ENCODE measurements around the gene RAB3D.

- TF ChIP-seq CTCF (conservative IDR thresholded peaks at IDR 0.05 in 1 of 2, IDR thresholded peaks at IDR 0.05 in 1 of 2; ENCODE audit: low read depth in 1 of 2, low read length in 2 of 2) (no peak), EZH2 (IDR thresholded peaks at IDR 0.05; ENCODE audit: low read length, missing control alignments) (no peak)
These were observed 6.9 kb upstream of the RAB3D start, which contains the start of the genes CCDC159 and TMEM205 for GRCh38 chr19:11346104-11346940.
